ENCODE results near the gene SPATA46.

DNA sequence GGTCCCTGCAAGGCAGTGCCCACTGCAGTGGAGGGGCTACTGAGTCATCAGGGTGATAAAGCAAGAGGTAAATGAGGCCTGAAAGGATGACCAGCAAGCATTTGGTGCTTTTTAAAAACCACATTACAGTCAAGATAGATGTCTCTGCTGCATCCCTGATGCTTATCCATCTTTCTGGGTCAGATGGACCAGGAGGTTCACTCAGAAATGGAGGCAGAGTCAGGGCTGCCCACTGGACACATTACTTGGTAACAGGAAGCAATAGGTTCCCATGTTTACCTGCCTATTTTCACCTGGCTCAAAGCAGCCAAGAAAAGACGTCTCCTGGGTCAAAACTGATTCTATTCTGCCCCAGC lies 3.6 kb downstream of the SPATA46 start:
- TF ChIP-seq CBX5 (IDR thresholded peaks at IDR 0.05; ENCODE audit: borderline replicate concordance, low read depth), result no peak
- TF ChIP-seq SP2 (IDR thresholded peaks at IDR 0.05; ENCODE audit: extremely low read depth, low read depth, low read length, poor library complexity, severe bottlenecking), result no peak
- TF ChIP-seq POLR2AphosphoS2 (IDR thresholded peaks at IDR 0.05; ENCODE audit: low read length), result no peak
- no peak for TF ChIP-seq RNF2 (IDR thresholded peaks at IDR 0.05)
- no peak for TF ChIP-seq L3MBTL2 (IDR thresholded peaks at IDR 0.05)
- no peak for TF ChIP-seq TBL1XR1 (IDR thresholded peaks at IDR 0.05; ENCODE audit: low read length in 2 of 2)
- TF ChIP-seq ETV5 (CRISPR knock-in tag; IDR thresholded peaks at IDR 0.05; ENCODE audit: low read depth), result no peak
- no peak for TF ChIP-seq STAG1 (CRISPR knock-in tag; IDR thresholded peaks at IDR 0.05; ENCODE audit: borderline replicate concordance)
- no peak for TF ChIP-seq ZNF584 (CRISPR knock-in tag; IDR thresholded peaks at IDR 0.05; ENCODE audit: low read depth)
- no peak for TF ChIP-seq EHMT2 (IDR thresholded peaks at IDR 0.05)
- no peak for TF ChIP-seq NFE2 (IDR thresholded peaks at IDR 0.05; ENCODE audit: low read depth)
